Activated T-helper 2 cell treated with anti-CD3 and anti-CD28 coated beads, Interferon-gamma antibody, Interleukin-2, Interleukin-4, amounts not matched to agents 10 μg/mL and 5 μg/mL and 100 μg/mL, durations not matched to agents 14 hours and 24 hours and 36 hours (primary cell): ENCODE results near the gene LRRC27. TPM values are rescaled to one million over a fixed set of nuclear protein-coding genes. Genes with fewer than 3 reads are reported as not detected.

Experiments used
- DNase-seq: peaks from one replicate; pipeline ENCODE4 v3.0.0; 2021; ENCODE audit warnings: low spot score
- H3K27ac Mint-ChIP-seq: one replicate; pipeline ENCODE4 v1.8.0; 2021; ENCODE audit warnings: mixed read lengths
- H3K27me3 Mint-ChIP-seq: one replicate; pipeline ENCODE4 v1.8.0; 2021; ENCODE audit warnings: low read depth, mixed read lengths
- H3K36me3 Mint-ChIP-seq: one replicate; pipeline ENCODE4 v1.8.0; 2021; ENCODE audit warnings: low read depth, mixed read lengths
- H3K4me1 Mint-ChIP-seq: one replicate; pipeline ENCODE4 v1.8.0; 2021; ENCODE audit warnings: low read depth, mixed read lengths
- H3K4me3 Mint-ChIP-seq: one replicate; pipeline ENCODE4 v1.8.0; 2021; ENCODE audit warnings: low read depth, mild to moderate bottlenecking, moderate library complexity, mixed read lengths
- H3K9me3 Mint-ChIP-seq: one replicate; pipeline ENCODE4 v1.8.0; 2021; ENCODE audit warnings: mixed read lengths
- intact Hi-C: fragments of 100-400 bp; cut with micrococcal nuclease; formaldehyde crosslinking; loops from one replicate; pipeline ENCODE4 v1.15.1; 2023
- total RNA-seq: library from RNA; stranded (reverse); gene quantifications from 2 replicates; pipeline ENCODE4 v1.2.3, GENCODE V29; 2022

Gene LRRC27
- total RNA-seq, 1 donor from 2014 or later = 3.5 TPM

- no peaks in the 10 kb centered on the region for H3K27me3 Mint-ChIP-seq
- no peak for DNase-seq
- intact Hi-C loops = loop anchor here (10.0 kb wide), 1 partner anchor 196 kb away; the partner anchor contains the start of gene INPP5A
- no peak overlapping the region for H3K27ac Mint-ChIP-seq
- no peaks in the 10 kb centered on the region for H3K36me3 Mint-ChIP-seq
- peaks cover 18% of the 10 kb centered on the region for H3K4me1 Mint-ChIP-seq
- H3K4me3 Mint-ChIP-seq = no peak overlapping the region
- no peaks in the 10 kb centered on the region for H3K9me3 Mint-ChIP-seq
Observed at GRCh38 chr10:132339276-132339675, 7.3 kb downstream of the LRRC27 start.

GRCh38 chr10:132341017-132341416 is 9.0 kb downstream of the LRRC27 start:
- Mint-ChIP-seq H3K27ac (no peak overlapping the region), H3K9me3 (no peaks in the 10 kb centered on the region), H3K4me3 (no peak overlapping the region), H3K27me3 (no peaks in the 10 kb centered on the region), H3K36me3 (no peaks in the 10 kb centered on the region), H3K4me1 (peaks cover 13% of the 10 kb centered on the region)
- intact Hi-C loops = no loop called here
- no peak for DNase-seq

DNA sequence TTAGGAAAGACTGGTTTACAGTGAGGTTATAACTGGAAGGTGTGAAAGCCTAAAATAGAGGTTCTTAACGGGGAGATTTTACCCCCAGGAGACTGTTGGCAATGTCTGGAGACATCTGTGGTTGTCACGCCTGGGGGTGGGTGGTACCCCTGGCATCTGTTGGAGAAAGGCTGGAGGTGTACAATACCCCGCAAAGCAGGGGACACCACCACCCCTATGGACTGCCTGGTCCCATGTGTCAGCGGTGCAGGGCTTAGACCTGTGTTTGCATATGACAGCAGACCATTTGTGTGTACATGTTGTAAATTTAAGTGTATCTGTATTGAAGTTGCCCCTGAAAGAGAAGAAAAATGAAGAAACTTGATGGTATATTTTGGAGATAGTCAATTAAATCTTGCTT is 9.8 kb downstream of the LRRC27 start:
- no peaks in the 10 kb centered on the region for H3K9me3 Mint-ChIP-seq
- no peaks in the 10 kb centered on the region for H3K27me3 Mint-ChIP-seq
- H3K4me3 Mint-ChIP-seq = no peak overlapping the region
- intact Hi-C loops = no loop called here
- peaks cover 8% of the 10 kb centered on the region for H3K4me1 Mint-ChIP-seq
- no peaks in the 10 kb centered on the region for H3K36me3 Mint-ChIP-seq
- no peak overlapping the region for H3K27ac Mint-ChIP-seq
- DNase-seq = no peak

- no peak for DNase-seq
- H3K27me3 Mint-ChIP-seq = no peaks in the 10 kb centered on the region
- peaks cover 1% of the 10 kb centered on the region for H3K4me1 Mint-ChIP-seq
- no peaks in the 10 kb centered on the region for H3K36me3 Mint-ChIP-seq
- no peak overlapping the region for H3K4me3 Mint-ChIP-seq
- H3K27ac Mint-ChIP-seq = no peak overlapping the region
- no peaks in the 10 kb centered on the region for H3K9me3 Mint-ChIP-seq
- intact Hi-C loops = no loop called here
Observed at GRCh38 chr10:132342553-132342952, 10.6 kb downstream of the LRRC27 start.

DNA sequence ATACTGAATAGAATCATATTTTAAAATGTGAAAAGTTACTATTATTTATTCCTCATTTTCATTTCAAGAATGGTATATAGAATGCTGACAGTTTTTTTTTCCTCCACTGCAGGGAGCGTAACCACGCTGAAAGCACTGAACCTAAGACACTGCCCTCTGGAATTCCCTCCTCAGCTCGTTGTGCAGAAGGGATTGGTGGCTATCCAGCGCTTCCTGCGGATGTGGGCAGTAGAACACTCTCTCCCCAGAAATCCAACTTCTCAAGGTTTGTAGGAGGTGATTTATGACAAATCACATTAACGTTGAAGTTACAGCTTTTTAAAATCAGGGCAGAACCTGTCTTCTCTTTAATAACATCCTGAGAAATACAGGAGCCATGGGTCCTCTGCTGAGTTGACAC is 12.4 kb downstream of the LRRC27 start:
- Mint-ChIP-seq H3K4me3 (no peak overlapping the region), H3K36me3 (no peaks in the 10 kb centered on the region)

DNA sequence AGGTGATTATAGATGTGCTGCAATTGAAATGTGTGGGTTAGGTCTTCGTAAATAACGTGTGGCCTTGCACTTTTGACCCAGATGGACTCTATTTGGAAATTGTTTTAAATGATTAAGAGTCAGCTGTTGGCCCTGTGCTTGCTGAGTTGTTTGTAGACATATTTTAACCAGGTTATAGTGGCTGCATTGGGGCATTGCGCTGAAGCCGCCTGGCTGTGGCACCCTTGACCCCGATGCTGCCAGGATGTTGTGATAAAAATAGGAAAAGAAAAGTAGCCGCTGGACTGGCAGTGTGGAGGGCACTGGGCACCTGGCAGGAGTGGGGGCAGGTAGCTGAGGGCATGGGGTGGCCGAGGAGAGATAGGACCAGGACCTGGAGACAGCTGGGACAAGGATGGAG is 13.4 kb downstream of the LRRC27 start:
- intact Hi-C loops = no loop called here
- H3K27me3 Mint-ChIP-seq = no peaks in the 10 kb centered on the region
- H3K4me1 Mint-ChIP-seq = no peaks in the 10 kb centered on the region
- DNase-seq = no peak
- H3K36me3 Mint-ChIP-seq = no peaks in the 10 kb centered on the region
- no peak overlapping the region for H3K4me3 Mint-ChIP-seq
- H3K9me3 Mint-ChIP-seq = no peaks in the 10 kb centered on the region
- H3K27ac Mint-ChIP-seq = no peak overlapping the region

More for the DNA sequence above, 12.4 kb downstream of the LRRC27 start:
- intact Hi-C loops = no loop called here
- H3K27ac Mint-ChIP-seq = no peak overlapping the region
- H3K9me3 Mint-ChIP-seq = no peaks in the 10 kb centered on the region
- H3K4me1 Mint-ChIP-seq = no peaks in the 10 kb centered on the region
- DNase-seq = no peak
- H3K27me3 Mint-ChIP-seq = no peaks in the 10 kb centered on the region

GRCh38 chr10:132346806-132347205 is 14.8 kb downstream of the LRRC27 start:
- intact Hi-C loops = no loop called here
- H3K27ac Mint-ChIP-seq = no peak overlapping the region
- H3K9me3 Mint-ChIP-seq = no peaks in the 10 kb centered on the region
- DNase-seq = no peak
- H3K4me3 Mint-ChIP-seq = no peak overlapping the region
- H3K27me3 Mint-ChIP-seq = no peaks in the 10 kb centered on the region
- no peaks in the 10 kb centered on the region for H3K36me3 Mint-ChIP-seq
- no peaks in the 10 kb centered on the region for H3K4me1 Mint-ChIP-seq

DNA sequence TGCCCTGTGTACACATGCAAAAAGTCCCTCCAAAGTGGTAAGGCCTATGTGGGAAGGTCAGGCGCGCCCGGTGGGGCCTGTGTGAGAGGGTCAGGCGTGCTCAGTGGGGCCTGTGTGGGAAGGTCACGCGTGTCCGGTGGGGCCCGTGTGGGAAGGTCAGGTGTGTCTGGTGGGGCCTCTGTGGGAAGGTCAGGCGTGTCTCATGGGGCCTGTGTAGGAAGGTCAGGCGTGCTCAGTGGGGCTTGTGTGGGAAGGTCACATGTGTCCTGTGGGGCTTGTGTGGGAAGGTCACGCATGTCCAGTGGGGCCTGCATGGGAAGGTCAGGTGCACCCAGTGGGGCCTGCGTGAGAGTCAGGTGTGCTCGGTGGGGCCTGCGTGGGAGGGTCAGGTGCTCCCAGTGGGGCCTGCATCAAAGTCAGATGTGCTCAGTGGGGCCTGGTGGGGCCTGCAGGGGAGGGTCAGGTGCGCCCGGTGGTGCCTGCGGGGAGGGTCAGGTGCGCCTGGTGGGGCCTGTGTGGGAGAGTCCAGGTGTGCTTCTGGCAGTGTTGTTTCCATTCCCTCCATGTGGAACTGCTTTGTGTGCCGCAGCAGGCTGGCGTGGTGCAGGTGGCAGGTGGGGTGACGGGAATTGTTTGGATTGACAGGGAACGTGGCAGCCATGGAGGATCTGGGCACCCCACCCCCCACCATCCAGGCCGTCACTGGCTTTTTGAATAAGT is 15.4 kb downstream of the LRRC27 start:
- H3K27ac Mint-ChIP-seq = no peak overlapping the region
- DNase-seq = no peak
- H3K4me1 Mint-ChIP-seq = no peaks in the 10 kb centered on the region
- H3K9me3 Mint-ChIP-seq = no peaks in the 10 kb centered on the region
- H3K36me3 Mint-ChIP-seq = no peaks in the 10 kb centered on the region
- intact Hi-C loops = no loop called here
- H3K27me3 Mint-ChIP-seq = no peaks in the 10 kb centered on the region
- H3K4me3 Mint-ChIP-seq = no peak overlapping the region

GRCh38 chr10:132347931-132348267 is 15.9 kb downstream of the LRRC27 start:
- intact Hi-C loops = no loop called here
- H3K4me1 Mint-ChIP-seq = no peaks in the 10 kb centered on the region
- no peak overlapping the region for H3K4me3 Mint-ChIP-seq
- no peak overlapping the region for H3K27ac Mint-ChIP-seq
- H3K9me3 Mint-ChIP-seq = no peaks in the 10 kb centered on the region
- no peak for DNase-seq
- no peaks in the 10 kb centered on the region for H3K27me3 Mint-ChIP-seq
- H3K36me3 Mint-ChIP-seq = no peaks in the 10 kb centered on the region

DNA sequence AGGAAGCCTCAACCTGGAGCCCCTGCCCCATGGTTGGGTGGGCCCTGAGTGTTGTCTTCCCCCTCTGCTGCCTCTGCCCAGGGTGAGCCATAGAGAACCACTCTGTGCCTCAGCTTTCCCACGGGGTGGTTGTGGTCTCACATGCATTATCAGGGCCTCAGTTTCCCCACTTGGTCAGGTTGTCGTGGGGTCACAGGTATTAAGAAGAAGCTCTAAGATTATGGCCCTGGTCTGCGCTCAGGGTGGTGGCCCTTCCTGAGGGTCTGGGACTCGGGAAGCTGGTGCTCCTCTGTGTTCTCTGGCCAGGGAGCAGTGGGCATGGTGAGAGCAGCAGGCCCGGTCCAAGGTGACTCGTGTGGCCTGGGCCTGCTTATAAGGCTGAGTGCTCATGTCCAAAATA is 17.8 kb downstream of the LRRC27 start:
- H3K4me1 Mint-ChIP-seq = no peaks in the 10 kb centered on the region
- DNase-seq = no peak
- H3K36me3 Mint-ChIP-seq = no peaks in the 10 kb centered on the region
- H3K4me3 Mint-ChIP-seq = no peak overlapping the region
- H3K9me3 Mint-ChIP-seq = no peaks in the 10 kb centered on the region
- H3K27me3 Mint-ChIP-seq = no peaks in the 10 kb centered on the region
- intact Hi-C loops = no loop called here
- no peak overlapping the region for H3K27ac Mint-ChIP-seq

DNA sequence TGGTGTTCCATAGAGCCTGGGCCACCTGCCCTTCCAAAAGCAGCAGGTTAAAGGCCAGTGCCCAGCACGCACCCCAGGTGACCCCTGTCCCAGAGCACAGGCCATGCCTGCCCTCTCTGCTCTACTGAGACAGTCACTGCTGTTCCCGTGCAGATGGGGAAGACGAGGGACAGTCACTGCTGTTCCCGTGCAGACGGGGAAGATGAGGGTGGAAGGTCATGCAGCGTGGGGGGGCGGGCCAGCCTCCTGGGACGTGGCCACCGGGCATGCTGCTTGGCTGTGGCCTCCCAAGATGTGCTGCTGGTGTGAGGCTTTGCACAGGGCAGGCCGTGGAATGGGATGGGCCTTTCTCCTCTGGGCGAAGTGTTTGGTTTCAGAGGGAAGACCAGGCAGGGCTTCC is 18.4 kb downstream of the LRRC27 start:
- no peak for DNase-seq
- Mint-ChIP-seq H3K27me3 (no peaks in the 10 kb centered on the region), H3K36me3 (no peaks in the 10 kb centered on the region), H3K4me3 (no peak overlapping the region), H3K4me1 (no peaks in the 10 kb centered on the region), H3K9me3 (no peaks in the 10 kb centered on the region), H3K27ac (no peak overlapping the region)
- intact Hi-C loops = no loop called here

DNA sequence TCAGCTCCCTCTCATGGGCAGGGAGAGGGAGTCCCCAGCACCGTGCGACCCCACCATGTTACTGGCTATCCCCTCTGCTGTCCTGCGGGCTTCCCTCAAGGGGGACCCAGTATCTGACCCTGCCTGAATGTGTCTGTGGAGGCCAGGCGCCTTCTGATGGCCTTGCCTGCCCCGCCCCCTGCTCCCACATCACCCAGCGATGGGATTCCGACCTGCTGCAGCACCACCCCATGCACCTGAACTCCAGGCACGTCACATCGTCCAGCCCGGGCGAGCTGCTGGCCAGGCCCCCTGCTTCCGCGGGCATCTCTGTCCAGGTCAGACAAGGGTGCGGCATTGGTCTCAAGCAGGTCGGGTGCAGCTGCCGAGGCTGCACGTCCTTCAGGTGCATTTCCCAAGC is 19.0 kb downstream of the LRRC27 start:
- intact Hi-C loops = no loop called here
- no peak for DNase-seq
- no peaks in the 10 kb centered on the region for H3K9me3 Mint-ChIP-seq
- H3K27ac Mint-ChIP-seq = no peak overlapping the region
- H3K4me3 Mint-ChIP-seq = no peak overlapping the region
- no peaks in the 10 kb centered on the region for H3K36me3 Mint-ChIP-seq
- no peaks in the 10 kb centered on the region for H3K27me3 Mint-ChIP-seq
- no peaks in the 10 kb centered on the region for H3K4me1 Mint-ChIP-seq

DNA sequence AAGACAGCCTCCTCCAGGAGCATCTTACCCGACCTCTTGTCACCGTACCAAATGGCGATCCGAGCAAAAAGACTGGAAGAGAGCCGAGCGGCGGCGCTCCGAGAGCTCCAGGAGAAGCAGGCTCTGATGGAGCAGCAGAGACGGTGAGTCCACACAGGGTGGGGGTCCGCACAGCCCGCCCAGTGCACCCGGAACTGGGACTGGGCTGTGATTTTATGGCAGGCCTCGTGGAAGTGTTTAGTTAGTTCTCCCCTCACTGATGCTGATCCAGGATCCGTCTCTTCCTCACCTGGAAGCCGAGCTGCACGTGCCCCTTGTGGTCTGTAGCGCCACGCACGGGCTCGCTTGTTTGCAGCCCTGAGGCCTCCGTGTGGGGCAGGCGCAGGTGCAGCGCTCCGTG is 19.6 kb downstream of the LRRC27 start:
- Mint-ChIP-seq H3K27me3 (no peaks in the 10 kb centered on the region), H3K27ac (no peak overlapping the region), H3K36me3 (no peaks in the 10 kb centered on the region), H3K4me3 (no peak overlapping the region), H3K4me1 (no peaks in the 10 kb centered on the region), H3K9me3 (no peaks in the 10 kb centered on the region)
- no peak for DNase-seq
- intact Hi-C loops = loop anchor here (1.0 kb wide), 1 partner anchor 128 kb away; no protein-coding TSS in a partner anchor
